HepG2 (cell line): ENCODE results near the gene CBX2. TPM values are rescaled to one million over a fixed set of nuclear protein-coding genes. Genes with fewer than 3 reads are reported as not detected.
A peak's percentile ranks its signal among the peaks of the same experiment; 100 is the strongest.

Source experiments
- CBX2 ChIP-seq, 2 experiments: fragments of 200-600 bp in 1 of 2; sonication (generic); formaldehyde crosslinking in 1 of 2; IDR thresholded peaks; 2 replicates each; pipeline versions ENCODE4 v1.7.0 to v1.8.1; 2018 to 2022; ENCODE audit warnings: low read depth in 2 of 2, low read length in 1 of 2, mild to moderate bottlenecking in 1 of 2, missing genetic modification reagents in 1 of 2
- KMT2B ChIP-seq: IDR thresholded peaks from 2 replicates; pipeline ENCODE4 v1.6.1; 2016; ENCODE audit warnings: missing genetic modification reagents, missing compliant biosample characterization
- NPAS2 ChIP-seq: sonication (generic); formaldehyde crosslinking; IDR thresholded peaks from 2 replicates; pipeline ENCODE4 v1.8.0; 2022; ENCODE audit warnings: mild to moderate bottlenecking, missing genetic modification reagents, borderline replicate concordance
- NR1H2 ChIP-seq: sonication (generic); formaldehyde crosslinking; IDR thresholded peaks from 2 replicates; pipeline ENCODE4 v1.8.1; 2022; ENCODE audit warnings: low read depth, missing genetic modification reagents, borderline replicate concordance
- TEAD3 ChIP-seq: optimal IDR thresholded peaks from 2 replicates; pipeline ENCODE3; 2016; ENCODE audit warnings: borderline replicate concordance
- ZNF33B ChIP-seq: sonication (generic); formaldehyde crosslinking; IDR thresholded peaks from 2 replicates; pipeline ENCODE4 v1.5.1; 2020; ENCODE audit warnings: mild to moderate bottlenecking, missing genetic modification reagents
- ZNF547 ChIP-seq: sonication (generic); formaldehyde crosslinking; IDR thresholded peaks from 2 replicates; pipeline ENCODE4 v1.5.1; 2020; ENCODE audit warnings: mild to moderate bottlenecking, missing genetic modification reagents
- polyA plus RNA-seq, 8 experiments: library from polyadenylated mRNA; depleted of rRNA in 3 of 8; stranded (reverse) in 7 of 8; unstranded in 1 of 8; fragments of >200 nt; fragmentation: Illumina TruSeq in 4 of 8; extraction: Trizol in 4 of 8; gene quantifications; 2 replicates each; pipeline versions ENCODE4 v1.2.1 to v1.2.3, GENCODE V29; 2011 to 2016; ENCODE audit warnings: low read depth in 4 of 8, missing spikeins in 1 of 8, mixed read lengths in 1 of 8; ENCODE audit not compliant: insufficient read depth in 1 of 8
- total RNA-seq, 5 experiments: library from RNA; depleted of rRNA; stranded (reverse); fragments of >200 nt; fragmentation: Illumina TruSeq; extraction: Trizol; gene quantifications; 2 replicates each; pipeline ENCODE4 v1.2.3, GENCODE V29; 2016; ENCODE audit warnings: low read depth in 1 of 5
- TF ChIP-seq, protein P1 (sequence below): sonication (generic); formaldehyde crosslinking; IDR thresholded peaks from 2 replicates; pipeline ENCODE4 v1.4.0; 2020; ENCODE audit warnings: missing genetic modification reagents
- TF ChIP-seq, protein P2 (sequence below): sonication (generic); formaldehyde crosslinking; conservative IDR thresholded peaks from 2 replicates; pipeline ENCODE4 v1.4.0; 2020; ENCODE audit warnings: mild to moderate bottlenecking, missing genetic modification reagents, moderate library complexity

CBX2 gene
- total and polyA plus RNA-seq, 2 of the 13 experiments (the other 11 are each of a cell fraction or from before 2014, with no cell fraction given): 14.5 to 31.1 TPM

DNA sequence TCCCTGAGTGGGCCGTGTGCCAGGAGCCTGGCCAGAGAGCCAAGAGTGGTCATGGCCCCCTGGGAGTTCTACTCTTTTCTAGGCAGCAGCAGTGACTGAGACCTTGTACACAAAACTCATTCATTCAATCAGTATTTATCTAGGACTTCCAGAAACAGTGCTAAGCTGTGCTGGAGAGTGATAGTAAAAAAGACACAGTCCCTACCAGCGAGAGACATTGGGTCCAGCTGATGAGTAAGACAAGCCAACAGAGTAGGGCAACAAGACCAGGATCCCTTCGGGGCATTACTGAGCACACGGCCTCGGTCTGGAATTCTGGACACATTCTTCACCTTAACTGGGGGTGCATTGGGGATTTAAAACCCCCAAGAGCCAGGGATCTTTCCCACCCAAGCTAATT, 41.1 kb downstream of the CBX2 start (continued):
- TF ChIP-seq, protein P1, sequence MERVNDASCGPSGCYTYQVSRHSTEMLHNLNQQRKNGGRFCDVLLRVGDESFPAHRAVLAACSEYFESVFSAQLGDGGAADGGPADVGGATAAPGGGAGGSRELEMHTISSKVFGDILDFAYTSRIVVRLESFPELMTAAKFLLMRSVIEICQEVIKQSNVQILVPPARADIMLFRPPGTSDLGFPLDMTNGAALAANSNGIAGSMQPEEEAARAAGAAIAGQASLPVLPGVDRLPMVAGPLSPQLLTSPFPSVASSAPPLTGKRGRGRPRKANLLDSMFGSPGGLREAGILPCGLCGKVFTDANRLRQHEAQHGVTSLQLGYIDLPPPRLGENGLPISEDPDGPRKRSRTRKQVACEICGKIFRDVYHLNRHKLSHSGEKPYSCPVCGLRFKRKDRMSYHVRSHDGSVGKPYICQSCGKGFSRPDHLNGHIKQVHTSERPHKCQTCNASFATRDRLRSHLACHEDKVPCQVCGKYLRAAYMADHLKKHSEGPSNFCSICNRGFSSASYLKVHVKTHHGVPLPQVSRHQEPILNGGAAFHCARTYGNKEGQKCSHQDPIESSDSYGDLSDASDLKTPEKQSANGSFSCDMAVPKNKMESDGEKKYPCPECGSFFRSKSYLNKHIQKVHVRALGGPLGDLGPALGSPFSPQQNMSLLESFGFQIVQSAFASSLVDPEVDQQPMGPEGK (CRISPR knock-in tag): 0 out of 2 replicates have a peak, but pooled peaks have one; percentile 9
- no peak for TF ChIP-seq CBX2 (IDR thresholded peaks at IDR 0.05; ENCODE audit: low read depth, low read length)
- TF ChIP-seq CBX2 (CRISPR knock-in tag; IDR thresholded peaks at IDR 0.05; ENCODE audit: low read depth): no peak
- no peak for TF ChIP-seq NPAS2 (CRISPR knock-in tag)
- no peak for TF ChIP-seq ZNF547 (CRISPR knock-in tag)
- no peak for TF ChIP-seq KMT2B (CRISPR knock-in tag)
- TF ChIP-seq, protein P2, sequence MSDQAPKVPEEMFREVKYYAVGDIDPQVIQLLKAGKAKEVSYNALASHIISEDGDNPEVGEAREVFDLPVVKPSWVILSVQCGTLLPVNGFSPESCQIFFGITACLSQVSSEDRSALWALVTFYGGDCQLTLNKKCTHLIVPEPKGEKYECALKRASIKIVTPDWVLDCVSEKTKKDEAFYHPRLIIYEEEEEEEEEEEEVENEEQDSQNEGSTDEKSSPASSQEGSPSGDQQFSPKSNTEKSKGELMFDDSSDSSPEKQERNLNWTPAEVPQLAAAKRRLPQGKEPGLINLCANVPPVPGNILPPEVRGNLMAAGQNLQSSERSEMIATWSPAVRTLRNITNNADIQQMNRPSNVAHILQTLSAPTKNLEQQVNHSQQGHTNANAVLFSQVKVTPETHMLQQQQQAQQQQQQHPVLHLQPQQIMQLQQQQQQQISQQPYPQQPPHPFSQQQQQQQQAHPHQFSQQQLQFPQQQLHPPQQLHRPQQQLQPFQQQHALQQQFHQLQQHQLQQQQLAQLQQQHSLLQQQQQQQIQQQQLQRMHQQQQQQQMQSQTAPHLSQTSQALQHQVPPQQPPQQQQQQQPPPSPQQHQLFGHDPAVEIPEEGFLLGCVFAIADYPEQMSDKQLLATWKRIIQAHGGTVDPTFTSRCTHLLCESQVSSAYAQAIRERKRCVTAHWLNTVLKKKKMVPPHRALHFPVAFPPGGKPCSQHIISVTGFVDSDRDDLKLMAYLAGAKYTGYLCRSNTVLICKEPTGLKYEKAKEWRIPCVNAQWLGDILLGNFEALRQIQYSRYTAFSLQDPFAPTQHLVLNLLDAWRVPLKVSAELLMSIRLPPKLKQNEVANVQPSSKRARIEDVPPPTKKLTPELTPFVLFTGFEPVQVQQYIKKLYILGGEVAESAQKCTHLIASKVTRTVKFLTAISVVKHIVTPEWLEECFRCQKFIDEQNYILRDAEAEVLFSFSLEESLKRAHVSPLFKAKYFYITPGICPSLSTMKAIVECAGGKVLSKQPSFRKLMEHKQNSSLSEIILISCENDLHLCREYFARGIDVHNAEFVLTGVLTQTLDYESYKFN: 0 out of 2 replicates have a peak, but pooled peaks have one; percentile 5
- TF ChIP-seq TEAD3 (CRISPR knock-in tag): peak; percentile 25
- TF ChIP-seq ZNF33B (CRISPR knock-in tag): no peak
- no peak for TF ChIP-seq NR1H2 (CRISPR knock-in tag)
